ENCODE measurements around the gene INSR.

INSR gene

GRCh38 chr19:7293762-7294557 lies at the start of gene INSR:
Gene INSR, minus strand, starts transcription at chr19:7294414. Its CDS starts 523 bp downstream, at chr19:7293891.
- TF ChIP-seq, protein P1, sequence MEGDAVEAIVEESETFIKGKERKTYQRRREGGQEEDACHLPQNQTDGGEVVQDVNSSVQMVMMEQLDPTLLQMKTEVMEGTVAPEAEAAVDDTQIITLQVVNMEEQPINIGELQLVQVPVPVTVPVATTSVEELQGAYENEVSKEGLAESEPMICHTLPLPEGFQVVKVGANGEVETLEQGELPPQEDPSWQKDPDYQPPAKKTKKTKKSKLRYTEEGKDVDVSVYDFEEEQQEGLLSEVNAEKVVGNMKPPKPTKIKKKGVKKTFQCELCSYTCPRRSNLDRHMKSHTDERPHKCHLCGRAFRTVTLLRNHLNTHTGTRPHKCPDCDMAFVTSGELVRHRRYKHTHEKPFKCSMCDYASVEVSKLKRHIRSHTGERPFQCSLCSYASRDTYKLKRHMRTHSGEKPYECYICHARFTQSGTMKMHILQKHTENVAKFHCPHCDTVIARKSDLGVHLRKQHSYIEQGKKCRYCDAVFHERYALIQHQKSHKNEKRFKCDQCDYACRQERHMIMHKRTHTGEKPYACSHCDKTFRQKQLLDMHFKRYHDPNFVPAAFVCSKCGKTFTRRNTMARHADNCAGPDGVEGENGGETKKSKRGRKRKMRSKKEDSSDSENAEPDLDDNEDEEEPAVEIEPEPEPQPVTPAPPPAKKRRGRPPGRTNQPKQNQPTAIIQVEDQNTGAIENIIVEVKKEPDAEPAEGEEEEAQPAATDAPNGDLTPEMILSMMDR (IDR thresholded peaks at IDR 0.05; ENCODE audit: insufficient read depth, low read depth, low read length, missing control alignments) = no peak
- DNase-seq (ENCODE audit: low read depth) = peak; percentile 87
- H3K4me3 ChIP-seq (ENCODE audit: low read length) = peak within 1 kb of the TSS; percentile 50

- H3K4me3 ChIP-seq (ENCODE audit: low read length) = no peak overlapping the region
- DNase-seq (ENCODE audit: low read depth) = no peak
- TF ChIP-seq, protein P1 (IDR thresholded peaks at IDR 0.05; ENCODE audit: insufficient read depth, low read depth, low read length, missing control alignments) = no peak
These were observed 47.9 kb upstream of the INSR start for GRCh38 chr19:7342143-7342542.

DNA sequence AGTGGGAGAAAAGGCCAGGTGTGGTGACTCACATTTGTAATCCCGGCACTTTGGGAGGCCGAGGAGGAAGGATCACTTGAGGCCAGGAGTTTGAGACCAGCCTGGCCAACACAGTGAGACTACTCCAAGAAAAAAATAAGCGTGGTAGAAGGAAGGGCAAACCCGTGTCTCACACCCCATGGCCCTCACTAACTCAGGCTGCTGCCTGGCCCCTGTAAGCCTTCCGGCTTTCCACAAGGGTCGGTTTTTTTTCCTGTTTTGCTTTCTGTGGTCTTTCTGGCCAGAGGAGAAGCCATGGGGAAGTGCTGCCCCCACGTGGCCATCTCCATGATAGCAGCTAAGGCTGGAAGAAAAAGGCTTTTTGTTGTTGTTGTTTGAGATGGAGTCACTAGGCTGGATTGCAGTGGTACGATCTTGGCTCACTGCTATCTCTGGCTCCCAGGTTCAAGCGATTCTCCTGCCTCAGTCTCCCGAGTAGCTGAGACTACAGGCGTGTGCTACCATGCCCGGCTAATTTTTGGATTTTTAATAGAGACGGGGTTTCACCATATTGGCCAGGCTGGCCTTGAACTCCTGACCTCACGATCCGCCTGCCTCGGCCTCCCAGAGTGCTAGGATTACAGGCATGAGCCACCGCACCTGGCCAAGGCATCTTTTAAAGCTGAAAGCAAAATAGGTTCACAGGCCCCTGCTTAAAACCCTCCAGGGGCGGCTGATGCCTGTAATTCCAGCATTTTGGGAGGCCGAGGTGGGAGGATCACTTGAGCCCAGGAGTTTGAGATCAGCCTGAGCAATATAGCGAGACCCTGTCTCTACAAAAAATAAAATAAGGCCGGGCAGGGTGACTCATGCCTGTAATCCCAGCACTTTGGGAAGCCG lies 47.0 kb upstream of the INSR start:
- no peak overlapping the region for H3K4me3 ChIP-seq (ENCODE audit: low read length)
- peak; percentile 63 for DNase-seq (ENCODE audit: low read depth)
- TF ChIP-seq, protein P1 (IDR thresholded peaks at IDR 0.05; ENCODE audit: insufficient read depth, low read depth, low read length, missing control alignments) = peak; percentile 94

DNA sequence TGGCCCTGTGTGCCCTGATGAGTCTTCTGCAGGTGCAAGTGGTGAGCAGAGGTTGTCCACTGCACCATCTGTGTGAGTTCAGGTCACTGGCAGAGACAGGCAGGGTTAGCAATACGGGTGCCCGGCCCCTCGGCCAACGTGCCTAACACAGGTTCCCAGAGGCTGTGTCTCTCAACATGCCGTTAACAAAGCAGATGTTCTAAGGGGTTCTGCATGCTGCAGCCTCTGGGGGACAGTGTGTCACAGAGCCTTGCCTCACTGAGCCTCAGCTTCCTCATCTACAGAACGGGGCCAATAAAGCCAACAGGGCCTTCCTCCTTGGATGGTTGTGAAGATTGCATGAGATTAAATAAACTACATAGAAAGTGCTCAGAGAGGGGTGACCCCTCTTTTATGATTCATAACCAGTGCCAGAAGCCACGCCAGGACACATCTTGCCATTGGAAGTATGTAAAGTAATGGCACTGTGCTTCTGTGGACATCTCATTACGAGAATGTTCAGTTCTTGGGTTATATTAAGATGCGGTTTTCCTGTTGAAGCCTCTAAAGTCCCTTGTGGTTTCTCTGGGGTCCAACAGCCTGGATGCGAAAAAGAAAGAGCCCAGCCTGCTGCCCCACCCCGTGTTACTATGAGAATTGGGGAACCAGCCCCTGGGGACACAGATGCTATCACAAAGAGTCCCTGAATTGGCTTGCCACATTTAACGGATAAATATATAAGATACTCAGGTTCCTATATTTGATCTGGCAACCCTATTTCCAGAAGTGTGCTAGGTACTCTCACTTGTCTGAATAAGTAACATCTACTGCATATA lies 43.4 kb upstream of the INSR start:
- TF ChIP-seq, protein P1 (IDR thresholded peaks at IDR 0.05; ENCODE audit: insufficient read depth, low read depth, low read length, missing control alignments) = no peak
- DNase-seq (ENCODE audit: low read depth) = no peak
- no peak overlapping the region for H3K4me3 ChIP-seq (ENCODE audit: low read length)

GRCh38 chr19:7336321-7336973 lies 42.2 kb upstream of the INSR start:
- TF ChIP-seq, protein P1 (IDR thresholded peaks at IDR 0.05; ENCODE audit: insufficient read depth, low read depth, low read length, missing control alignments) = no peak
- no peak for DNase-seq (ENCODE audit: low read depth)
- H3K4me3 ChIP-seq (ENCODE audit: low read length) = no peak overlapping the region

Data from epithelial cell of esophagus (primary cell).